Heart left ventricle (tissue), 13 donors: ENCODE results near the gene ASAP2.

Experiments used
- POLR2A ChIP-seq, 2 donors: fragments of 450-650 bp; IDR thresholded peaks; one replicate each; pipeline ENCODE4 v1.6.1; 2017; ENCODE audit warnings: antibody characterized with exemption in 2 of 2, mild to moderate bottlenecking in 2 of 2, moderate library complexity in 2 of 2
- TF ChIP-seq, protein P1 (sequence below), 12 donors: fragments of 200-600 bp; sonication (generic) in 4 of 12; IDR thresholded peaks; one replicate each; pipeline versions ENCODE4 v1.5.0 to v1.8.0; 2018 to 2022; ENCODE audit warnings: antibody characterized with exemption in 12 of 12, mild to moderate bottlenecking in 5 of 12
- donor health status: ischemic (EF 13 %, LVEDD 7.1; RV severe dilation, severe dysfunction).
- donor health status: DM: no; HTN: yes; CAD: no.
- donor health status: DM: no; HTN: no; CAD: no.
- donor health status: ischemic (EF 25% LVEDD 6.9; RV normal size, moderate dysfunction).
- donor health status: ischemic (EF 25% LVEDD 5.7; RV mildly dilated, moderate dysfunction).
- donor health status: ischemic (EF 35%, LVEDD 5.7; RV mildly dilated, moderate dysfunction).
- donor health status: nonischemic (EF 11% LVEDD 7.7; RV severe dilation, severe dysfunction).
- donor health status: DM: yes; HTN: yes; CAD: no.
- donor health status: PGD.
- donor health status: ischemic (EF 29% LVEDD 5.4; RV normal size, mild dysfunction).
- donor health status: nonischemic (EF 23%, LVEDD 6.1; RV moderate dilation, normal function).

DNA sequence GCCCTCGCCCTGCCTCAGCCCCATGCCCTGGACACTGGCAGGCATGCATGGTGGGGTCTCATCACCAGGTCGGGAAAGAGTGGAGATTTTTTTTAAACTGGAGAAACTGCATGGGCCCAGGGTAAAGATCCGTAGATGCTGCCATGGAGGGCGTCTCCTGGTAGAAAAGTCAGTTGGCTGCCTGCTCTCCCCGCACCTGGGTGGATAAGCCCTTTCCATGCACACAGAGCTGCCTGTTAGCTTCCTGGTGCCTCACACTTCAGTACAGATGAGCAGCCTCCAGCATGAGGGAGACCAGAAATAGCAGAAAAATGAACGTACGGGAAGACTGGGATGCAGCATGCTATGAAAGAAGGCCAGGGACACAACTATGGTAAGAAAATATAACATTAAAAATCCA is 92.0 kb downstream of the ASAP2 start:
- TF ChIP-seq POLR2A (IDR thresholded peaks at IDR 0.05), result no peak
- TF ChIP-seq, protein P1, sequence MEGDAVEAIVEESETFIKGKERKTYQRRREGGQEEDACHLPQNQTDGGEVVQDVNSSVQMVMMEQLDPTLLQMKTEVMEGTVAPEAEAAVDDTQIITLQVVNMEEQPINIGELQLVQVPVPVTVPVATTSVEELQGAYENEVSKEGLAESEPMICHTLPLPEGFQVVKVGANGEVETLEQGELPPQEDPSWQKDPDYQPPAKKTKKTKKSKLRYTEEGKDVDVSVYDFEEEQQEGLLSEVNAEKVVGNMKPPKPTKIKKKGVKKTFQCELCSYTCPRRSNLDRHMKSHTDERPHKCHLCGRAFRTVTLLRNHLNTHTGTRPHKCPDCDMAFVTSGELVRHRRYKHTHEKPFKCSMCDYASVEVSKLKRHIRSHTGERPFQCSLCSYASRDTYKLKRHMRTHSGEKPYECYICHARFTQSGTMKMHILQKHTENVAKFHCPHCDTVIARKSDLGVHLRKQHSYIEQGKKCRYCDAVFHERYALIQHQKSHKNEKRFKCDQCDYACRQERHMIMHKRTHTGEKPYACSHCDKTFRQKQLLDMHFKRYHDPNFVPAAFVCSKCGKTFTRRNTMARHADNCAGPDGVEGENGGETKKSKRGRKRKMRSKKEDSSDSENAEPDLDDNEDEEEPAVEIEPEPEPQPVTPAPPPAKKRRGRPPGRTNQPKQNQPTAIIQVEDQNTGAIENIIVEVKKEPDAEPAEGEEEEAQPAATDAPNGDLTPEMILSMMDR (IDR thresholded peaks at IDR 0.05), result no peak
